ENCODE measurements around the gene NOS1AP.

NOS1AP gene

GRCh38 chr1:162179121-162179520 is 109.6 kb downstream of the NOS1AP start:
- no peaks in the 10 kb centered on the region for H3K27me3 ChIP-seq (ENCODE audit: insufficient read depth, low read length)
- H3K79me2 ChIP-seq (ENCODE audit: control insufficient read depth, insufficient read depth, low read length, unreplicated experiment): no peaks in the 10 kb centered on the region
- no peak overlapping the region for H3K27ac ChIP-seq (ENCODE audit: low read depth, low read length)
- H2AFZ ChIP-seq (ENCODE audit: low read length, unreplicated experiment): no peak overlapping the region
- H3K36me3 ChIP-seq (ENCODE audit: insufficient read depth, low read length): no peaks in the 10 kb centered on the region
- no peak overlapping the region for H3K4me3 ChIP-seq (ENCODE audit: low read depth, low read length)
- no peaks in the 10 kb centered on the region for H3K4me1 ChIP-seq (ENCODE audit: control insufficient read depth, insufficient read depth, low read length, unreplicated experiment)

- H3K27ac ChIP-seq (ENCODE audit: low read depth, low read length): no peak overlapping the region
- no peaks in the 10 kb centered on the region for H3K4me1 ChIP-seq (ENCODE audit: control insufficient read depth, insufficient read depth, low read length, unreplicated experiment)
- H3K27me3 ChIP-seq (ENCODE audit: insufficient read depth, low read length): no peaks in the 10 kb centered on the region
- no peak overlapping the region for H2AFZ ChIP-seq (ENCODE audit: low read length, unreplicated experiment)
- no peaks in the 10 kb centered on the region for H3K36me3 ChIP-seq (ENCODE audit: insufficient read depth, low read length)
- H3K4me3 ChIP-seq (ENCODE audit: low read depth, low read length): no peak overlapping the region
- no peaks in the 10 kb centered on the region for H3K79me2 ChIP-seq (ENCODE audit: control insufficient read depth, insufficient read depth, low read length, unreplicated experiment)
Measured at GRCh38 chr1:162180813-162181212, 111.3 kb downstream of the NOS1AP start.

- Histone ChIP-seq H3K4me1 (ENCODE audit: control insufficient read depth, insufficient read depth, low read length, unreplicated experiment) (no peaks in the 10 kb centered on the region), H3K4me3 (ENCODE audit: low read depth, low read length) (no peak overlapping the region), H2AFZ (ENCODE audit: low read length, unreplicated experiment) (no peak overlapping the region), H3K79me2 (ENCODE audit: control insufficient read depth, insufficient read depth, low read length, unreplicated experiment) (no peaks in the 10 kb centered on the region), H3K27ac (ENCODE audit: low read depth, low read length) (no peak overlapping the region), H3K27me3 (ENCODE audit: insufficient read depth, low read length) (no peaks in the 10 kb centered on the region), H3K36me3 (ENCODE audit: insufficient read depth, low read length) (no peaks in the 10 kb centered on the region)
Measured at GRCh38 chr1:162182090-162182489, 112.6 kb downstream of the NOS1AP start.

GRCh38 chr1:162185314-162186025 is 116.0 kb downstream of the NOS1AP start:
- Histone ChIP-seq H3K79me2 (ENCODE audit: control insufficient read depth, insufficient read depth, low read length, unreplicated experiment) (no peaks in the 10 kb centered on the region), H3K27me3 (ENCODE audit: insufficient read depth, low read length) (no peaks in the 10 kb centered on the region), H3K27ac (ENCODE audit: low read depth, low read length) (no peak overlapping the region), H2AFZ (ENCODE audit: low read length, unreplicated experiment) (no peak overlapping the region), H3K36me3 (ENCODE audit: insufficient read depth, low read length) (no peaks in the 10 kb centered on the region), H3K4me1 (ENCODE audit: control insufficient read depth, insufficient read depth, low read length, unreplicated experiment) (no peaks in the 10 kb centered on the region), H3K4me3 (ENCODE audit: low read depth, low read length) (no peak overlapping the region)

GRCh38 chr1:162186026-162186374 is 116.5 kb downstream of the NOS1AP start:
- H3K27ac ChIP-seq (ENCODE audit: low read depth, low read length): no peak overlapping the region

GRCh38 chr1:162186406-162186805 is 116.9 kb downstream of the NOS1AP start:
- no peaks in the 10 kb centered on the region for H3K79me2 ChIP-seq (ENCODE audit: control insufficient read depth, insufficient read depth, low read length, unreplicated experiment)
- H3K4me1 ChIP-seq (ENCODE audit: control insufficient read depth, insufficient read depth, low read length, unreplicated experiment): no peaks in the 10 kb centered on the region
- H3K36me3 ChIP-seq (ENCODE audit: insufficient read depth, low read length): no peaks in the 10 kb centered on the region
- no peaks in the 10 kb centered on the region for H3K27me3 ChIP-seq (ENCODE audit: insufficient read depth, low read length)
- H3K27ac ChIP-seq (ENCODE audit: low read depth, low read length): no peak overlapping the region
- no peak overlapping the region for H3K4me3 ChIP-seq (ENCODE audit: low read depth, low read length)
- no peak overlapping the region for H2AFZ ChIP-seq (ENCODE audit: low read length, unreplicated experiment)

More at GRCh38 chr1:162186026-162186374, 116.5 kb downstream of the NOS1AP start:
- H3K36me3 ChIP-seq (ENCODE audit: insufficient read depth, low read length): no peaks in the 10 kb centered on the region
- no peaks in the 10 kb centered on the region for H3K4me1 ChIP-seq (ENCODE audit: control insufficient read depth, insufficient read depth, low read length, unreplicated experiment)
- H3K4me3 ChIP-seq (ENCODE audit: low read depth, low read length): no peak overlapping the region
- no peaks in the 10 kb centered on the region for H3K79me2 ChIP-seq (ENCODE audit: control insufficient read depth, insufficient read depth, low read length, unreplicated experiment)
- no peaks in the 10 kb centered on the region for H3K27me3 ChIP-seq (ENCODE audit: insufficient read depth, low read length)
- H2AFZ ChIP-seq (ENCODE audit: low read length, unreplicated experiment): no peak overlapping the region

- H2AFZ ChIP-seq (ENCODE audit: low read length, unreplicated experiment): no peak overlapping the region
- no peaks in the 10 kb centered on the region for H3K36me3 ChIP-seq (ENCODE audit: insufficient read depth, low read length)
- H3K4me1 ChIP-seq (ENCODE audit: control insufficient read depth, insufficient read depth, low read length, unreplicated experiment): no peaks in the 10 kb centered on the region
- no peak overlapping the region for H3K27ac ChIP-seq (ENCODE audit: low read depth, low read length)
- H3K79me2 ChIP-seq (ENCODE audit: control insufficient read depth, insufficient read depth, low read length, unreplicated experiment): no peaks in the 10 kb centered on the region
- no peaks in the 10 kb centered on the region for H3K27me3 ChIP-seq (ENCODE audit: insufficient read depth, low read length)
- no peak overlapping the region for H3K4me3 ChIP-seq (ENCODE audit: low read depth, low read length)
Measured at GRCh38 chr1:162187687-162188276, 118.3 kb downstream of the NOS1AP start.

GRCh38 chr1:162189345-162189744 is 119.9 kb downstream of the NOS1AP start:
- no peak overlapping the region for H3K4me3 ChIP-seq (ENCODE audit: low read depth, low read length)
- no peaks in the 10 kb centered on the region for H3K4me1 ChIP-seq (ENCODE audit: control insufficient read depth, insufficient read depth, low read length, unreplicated experiment)
- no peak overlapping the region for H2AFZ ChIP-seq (ENCODE audit: low read length, unreplicated experiment)
- H3K27ac ChIP-seq (ENCODE audit: low read depth, low read length): no peak overlapping the region
- no peaks in the 10 kb centered on the region for H3K36me3 ChIP-seq (ENCODE audit: insufficient read depth, low read length)
- H3K79me2 ChIP-seq (ENCODE audit: control insufficient read depth, insufficient read depth, low read length, unreplicated experiment): no peaks in the 10 kb centered on the region
- H3K27me3 ChIP-seq (ENCODE audit: insufficient read depth, low read length): peaks cover 2% of the 10 kb centered on the region; the same call in 1 of the 2 replicates

GRCh38 chr1:162191396-162192305 is 122.2 kb downstream of the NOS1AP start:
- Histone ChIP-seq H3K27ac (ENCODE audit: low read depth, low read length) (no peak overlapping the region), H3K79me2 (ENCODE audit: control insufficient read depth, insufficient read depth, low read length, unreplicated experiment) (no peaks in the 10 kb centered on the region), H3K27me3 (ENCODE audit: insufficient read depth, low read length) (peaks cover 18% of the 10 kb centered on the region), H3K4me3 (ENCODE audit: low read depth, low read length) (no peak overlapping the region), H2AFZ (ENCODE audit: low read length, unreplicated experiment) (no peak overlapping the region), H3K36me3 (ENCODE audit: insufficient read depth, low read length) (no peaks in the 10 kb centered on the region), H3K4me1 (ENCODE audit: control insufficient read depth, insufficient read depth, low read length, unreplicated experiment) (no peaks in the 10 kb centered on the region)

GRCh38 chr1:162192306-162192678 is 122.8 kb downstream of the NOS1AP start:
- Histone ChIP-seq H3K36me3 (ENCODE audit: insufficient read depth, low read length) (no peaks in the 10 kb centered on the region), H3K27me3 (ENCODE audit: insufficient read depth, low read length) (peaks cover 18% of the 10 kb centered on the region), H2AFZ (ENCODE audit: low read length, unreplicated experiment) (no peak overlapping the region), H3K79me2 (ENCODE audit: control insufficient read depth, insufficient read depth, low read length, unreplicated experiment) (no peaks in the 10 kb centered on the region), H3K27ac (ENCODE audit: low read depth, low read length) (no peak overlapping the region), H3K4me3 (ENCODE audit: low read depth, low read length) (no peak overlapping the region), H3K4me1 (ENCODE audit: control insufficient read depth, insufficient read depth, low read length, unreplicated experiment) (no peaks in the 10 kb centered on the region)

Measured in ACC112 (cell line).